Kidney epithelial cell (primary cell): Measurements from ENCODE around the gene KMT2D. TPM values are rescaled to one million over a fixed set of nuclear protein-coding genes. Genes with fewer than 3 reads are reported as not detected.

Source experiments
- DNase-seq: peaks from one replicate; pipeline ENCODE4 v3.0.0-alpha.2; 2010; ENCODE audit warnings: low read depth
- H3K27me3 ChIP-seq: 2 replicates; pipeline ENCODE4 v1.6.0; 2011; ENCODE audit warnings: low read length; ENCODE audit not compliant: control insufficient read depth, insufficient read depth
- H3K36me3 ChIP-seq: 2 replicates; pipeline ENCODE4 v1.5.1; 2011; ENCODE audit warnings: low read length; ENCODE audit not compliant: control insufficient read depth, insufficient read depth
- H3K4me3 ChIP-seq: 2 replicates; pipeline ENCODE4 v1.5.1; 2011; ENCODE audit warnings: low read depth, mild to moderate bottlenecking, control low read depth, low read length
- total RNA-seq: library from RNA; depleted of rRNA; stranded (reverse); fragments of >200 nt; gene quantifications from 2 replicates; pipeline ENCODE4 v1.2.3, GENCODE V29; 2015
- TF ChIP-seq, protein P1 (sequence below): IDR thresholded peaks from 2 replicates; pipeline ENCODE4 v1.5.1; 2011; ENCODE audit warnings: mild to moderate bottlenecking, moderate library complexity, low read length, control low read depth, inconsistent platforms; ENCODE audit not compliant: insufficient read depth, poor library complexity, severe bottlenecking

KMT2D gene, protein sequence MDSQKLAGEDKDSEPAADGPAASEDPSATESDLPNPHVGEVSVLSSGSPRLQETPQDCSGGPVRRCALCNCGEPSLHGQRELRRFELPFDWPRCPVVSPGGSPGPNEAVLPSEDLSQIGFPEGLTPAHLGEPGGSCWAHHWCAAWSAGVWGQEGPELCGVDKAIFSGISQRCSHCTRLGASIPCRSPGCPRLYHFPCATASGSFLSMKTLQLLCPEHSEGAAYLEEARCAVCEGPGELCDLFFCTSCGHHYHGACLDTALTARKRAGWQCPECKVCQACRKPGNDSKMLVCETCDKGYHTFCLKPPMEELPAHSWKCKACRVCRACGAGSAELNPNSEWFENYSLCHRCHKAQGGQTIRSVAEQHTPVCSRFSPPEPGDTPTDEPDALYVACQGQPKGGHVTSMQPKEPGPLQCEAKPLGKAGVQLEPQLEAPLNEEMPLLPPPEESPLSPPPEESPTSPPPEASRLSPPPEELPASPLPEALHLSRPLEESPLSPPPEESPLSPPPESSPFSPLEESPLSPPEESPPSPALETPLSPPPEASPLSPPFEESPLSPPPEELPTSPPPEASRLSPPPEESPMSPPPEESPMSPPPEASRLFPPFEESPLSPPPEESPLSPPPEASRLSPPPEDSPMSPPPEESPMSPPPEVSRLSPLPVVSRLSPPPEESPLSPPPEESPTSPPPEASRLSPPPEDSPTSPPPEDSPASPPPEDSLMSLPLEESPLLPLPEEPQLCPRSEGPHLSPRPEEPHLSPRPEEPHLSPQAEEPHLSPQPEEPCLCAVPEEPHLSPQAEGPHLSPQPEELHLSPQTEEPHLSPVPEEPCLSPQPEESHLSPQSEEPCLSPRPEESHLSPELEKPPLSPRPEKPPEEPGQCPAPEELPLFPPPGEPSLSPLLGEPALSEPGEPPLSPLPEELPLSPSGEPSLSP (N-terminal part only)
- total RNA-seq = 68.9 and 71.8 TPM in 2 replicates

DNA sequence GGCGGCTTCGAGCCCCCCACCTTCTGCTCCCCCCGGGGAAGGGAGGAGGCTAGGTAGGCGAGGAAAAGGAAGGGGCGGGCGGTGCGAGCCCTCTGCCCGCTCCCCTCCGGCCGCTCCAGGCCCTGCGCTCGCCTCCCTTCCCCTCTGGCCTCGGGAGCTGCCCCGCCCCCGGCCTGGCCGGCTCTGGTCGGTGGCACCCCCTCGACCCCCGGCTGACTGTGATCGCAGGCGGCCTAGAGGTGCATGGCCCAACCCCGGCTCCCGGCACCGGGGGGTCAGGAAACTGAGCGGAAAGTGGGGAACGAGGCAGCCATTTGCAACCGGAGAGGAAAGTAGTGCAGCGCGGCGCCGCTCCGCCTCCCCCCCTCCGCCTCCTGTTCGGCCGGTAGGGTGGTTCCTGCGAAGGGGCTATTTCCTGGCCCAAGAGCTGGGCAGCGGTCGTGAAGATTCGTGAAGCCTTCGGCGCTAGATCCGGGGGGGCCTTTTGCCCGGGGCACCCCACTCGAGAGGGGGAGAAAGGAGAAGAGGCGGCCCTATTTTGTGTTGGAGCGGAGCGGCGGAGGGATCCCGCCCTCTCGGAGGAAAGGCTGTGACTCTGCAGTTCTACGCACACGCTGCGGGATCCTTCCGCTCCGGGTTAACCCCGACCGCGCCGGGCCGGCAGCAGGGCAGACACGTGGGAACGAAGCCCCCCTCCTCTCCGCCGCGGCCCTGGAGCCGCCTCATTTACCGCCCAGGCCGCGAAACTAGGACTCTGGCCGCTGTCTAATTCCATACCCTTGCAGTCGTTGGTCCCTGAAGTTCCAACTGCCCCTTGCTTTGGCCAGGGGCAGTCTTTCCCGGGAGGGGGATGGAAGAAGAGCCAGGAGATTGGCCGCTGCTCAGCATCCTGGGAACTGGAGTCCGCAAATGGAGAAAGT, at the start of gene KMT2D:
KMT2D (minus strand) TSS at position 558 of the 920 bp plus-strand sequence. CDS start 5,470 bp downstream, outside the sequence.
- H3K4me3 ChIP-seq = peak within 1 kb of the TSS; percentile 97
- H3K27me3 ChIP-seq = no peaks in the 10 kb centered on the region
- peak; percentile 61 for DNase-seq
- peaks cover 1% of the 10 kb centered on the region for H3K36me3 ChIP-seq
- TF ChIP-seq, protein P1, sequence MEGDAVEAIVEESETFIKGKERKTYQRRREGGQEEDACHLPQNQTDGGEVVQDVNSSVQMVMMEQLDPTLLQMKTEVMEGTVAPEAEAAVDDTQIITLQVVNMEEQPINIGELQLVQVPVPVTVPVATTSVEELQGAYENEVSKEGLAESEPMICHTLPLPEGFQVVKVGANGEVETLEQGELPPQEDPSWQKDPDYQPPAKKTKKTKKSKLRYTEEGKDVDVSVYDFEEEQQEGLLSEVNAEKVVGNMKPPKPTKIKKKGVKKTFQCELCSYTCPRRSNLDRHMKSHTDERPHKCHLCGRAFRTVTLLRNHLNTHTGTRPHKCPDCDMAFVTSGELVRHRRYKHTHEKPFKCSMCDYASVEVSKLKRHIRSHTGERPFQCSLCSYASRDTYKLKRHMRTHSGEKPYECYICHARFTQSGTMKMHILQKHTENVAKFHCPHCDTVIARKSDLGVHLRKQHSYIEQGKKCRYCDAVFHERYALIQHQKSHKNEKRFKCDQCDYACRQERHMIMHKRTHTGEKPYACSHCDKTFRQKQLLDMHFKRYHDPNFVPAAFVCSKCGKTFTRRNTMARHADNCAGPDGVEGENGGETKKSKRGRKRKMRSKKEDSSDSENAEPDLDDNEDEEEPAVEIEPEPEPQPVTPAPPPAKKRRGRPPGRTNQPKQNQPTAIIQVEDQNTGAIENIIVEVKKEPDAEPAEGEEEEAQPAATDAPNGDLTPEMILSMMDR = peak; percentile 22

DNA sequence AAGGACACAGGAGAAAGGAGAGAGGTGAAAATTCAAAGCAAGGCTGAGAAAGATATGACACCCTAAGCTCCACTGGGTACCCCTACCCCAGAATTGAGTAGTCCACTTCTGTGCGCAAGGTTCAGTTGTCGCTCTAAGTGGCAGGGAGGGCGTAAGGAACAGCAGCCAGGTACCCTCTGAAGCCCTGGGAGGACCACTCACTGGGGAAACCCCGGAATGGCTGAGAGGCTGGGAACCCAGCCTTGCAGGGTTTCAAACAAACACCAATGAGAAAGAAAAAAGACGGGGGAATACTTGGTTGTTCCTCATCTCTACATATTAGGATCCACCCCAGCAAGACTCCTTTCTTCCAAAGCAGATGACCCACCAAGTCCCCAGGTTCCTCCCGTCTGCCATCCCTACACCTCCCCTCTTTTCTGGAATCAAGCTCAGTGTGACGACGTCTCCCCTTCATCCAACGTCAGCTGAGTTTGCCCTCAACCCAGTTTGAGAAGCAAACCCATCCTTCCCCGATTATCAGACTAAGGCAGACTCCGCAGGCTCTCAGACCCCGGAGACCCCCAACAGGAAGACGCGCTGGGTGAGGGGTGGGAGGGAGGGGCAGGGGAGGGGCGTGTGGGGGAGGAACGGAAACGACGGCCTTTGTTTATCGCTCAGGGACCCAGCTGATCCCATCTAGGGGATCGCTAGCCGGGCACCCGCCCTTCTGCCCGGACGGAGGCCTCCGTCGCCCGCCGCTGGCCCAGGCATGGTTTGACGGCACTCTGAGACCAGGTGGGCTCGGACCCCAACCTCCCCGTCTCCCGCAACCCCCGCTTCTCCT, 49.3 kb upstream of the KMT2D start:
- no peak for DNase-seq
- peak overlapping the region; percentile 84 for H3K4me3 ChIP-seq
- no peaks in the 10 kb centered on the region for H3K27me3 ChIP-seq
- TF ChIP-seq, protein P1 = no peak
- H3K36me3 ChIP-seq = peaks cover 1% of the 10 kb centered on the region

DNA sequence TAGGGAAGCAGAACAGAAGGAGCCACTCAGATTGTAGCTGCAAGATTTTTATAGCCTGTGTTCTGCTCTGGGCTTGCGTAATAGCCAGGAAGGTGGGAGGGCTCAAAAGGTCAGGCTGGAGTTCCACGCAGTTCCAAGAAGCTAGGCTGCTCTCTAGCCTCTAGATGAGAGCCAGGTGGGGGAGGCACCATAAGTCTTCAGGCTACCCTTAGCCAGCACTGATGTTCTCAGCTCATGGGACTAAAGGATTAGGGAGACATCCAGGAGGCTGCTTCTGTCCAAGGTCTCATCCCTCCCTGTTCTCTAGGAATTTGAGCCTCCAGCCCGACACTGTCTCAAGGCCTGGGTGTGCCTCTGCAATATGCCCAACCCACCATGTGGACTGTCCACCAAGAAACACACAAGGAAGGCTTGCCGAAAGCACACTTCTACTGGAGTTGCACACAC, 48.4 kb upstream of the KMT2D start:
- Histone ChIP-seq H3K36me3 (peaks cover 4% of the 10 kb centered on the region), H3K4me3 (peak overlapping the region; percentile 84), H3K27me3 (no peaks in the 10 kb centered on the region)
- TF ChIP-seq, protein P1 = no peak
- DNase-seq = no peak

DNA sequence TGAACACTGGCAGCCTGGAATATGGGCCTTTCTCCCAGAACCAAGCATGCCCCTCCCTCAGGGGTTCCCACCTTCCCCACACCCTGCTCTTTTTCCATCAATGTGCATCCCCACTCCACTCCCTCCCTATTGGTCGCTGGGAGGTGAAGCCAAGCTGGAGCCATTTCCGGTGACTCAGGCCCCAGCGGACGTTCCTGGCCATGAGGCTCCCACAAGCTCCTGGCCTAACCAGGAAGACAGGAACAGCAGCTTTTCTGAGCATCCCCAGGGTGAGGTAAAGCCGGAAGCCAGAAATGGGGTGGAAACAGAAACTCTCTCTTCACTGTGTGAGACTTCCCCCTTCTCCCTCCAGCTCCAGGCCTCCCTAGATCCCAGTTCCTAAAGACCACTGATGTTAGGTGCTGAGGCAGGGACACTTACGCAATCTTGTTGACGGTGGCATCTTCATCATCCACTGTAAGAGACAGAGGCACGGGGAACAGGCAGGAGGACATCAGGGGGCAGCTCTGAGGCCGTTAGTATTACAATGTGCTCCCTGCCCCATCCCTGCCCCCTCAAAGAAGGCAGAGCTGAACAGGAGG, 45.0 kb upstream of the KMT2D start:
- TF ChIP-seq, protein P1 = no peak
- peaks cover 7% of the 10 kb centered on the region for H3K36me3 ChIP-seq
- H3K27me3 ChIP-seq = no peaks in the 10 kb centered on the region
- no peak overlapping the region for H3K4me3 ChIP-seq
- DNase-seq = no peak

DNA sequence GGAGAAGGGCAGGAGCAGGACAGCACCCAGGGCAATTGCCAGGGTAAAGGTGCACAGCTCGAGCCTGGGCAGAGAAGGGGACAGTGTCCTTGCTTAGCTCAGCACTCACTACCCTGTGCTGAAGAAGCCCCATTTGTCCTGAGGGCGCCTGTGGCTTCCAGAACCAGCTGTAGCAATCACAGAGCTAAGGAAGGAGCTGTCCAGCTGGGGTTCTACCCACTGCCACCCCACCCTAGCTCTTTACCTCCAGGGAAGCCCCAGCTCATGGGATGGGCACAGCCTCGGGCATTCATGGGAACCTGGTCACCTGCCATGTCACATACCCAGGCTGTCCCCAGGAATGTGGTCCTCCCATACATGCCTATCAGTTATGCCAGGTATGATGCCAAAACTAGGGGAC, 44.2 kb upstream of the KMT2D start:
- no peaks in the 10 kb centered on the region for H3K27me3 ChIP-seq
- H3K36me3 ChIP-seq = peaks cover 7% of the 10 kb centered on the region
- no peak overlapping the region for H3K4me3 ChIP-seq
- TF ChIP-seq, protein P1 = no peak
- no peak for DNase-seq
